Right ventricle myocardium inferior (tissue), 1 donor: ENCODE results near the gene DDIT4. TPM values are rescaled to one million over a fixed set of nuclear protein-coding genes. Genes with fewer than 3 reads are reported as not detected.

Experiments used
- ATAC-seq: fragments of 200-7000 bp; cut with Tn5 transposase; one replicate; pipeline ENCODE4 v1.9.1; 2020; ENCODE audit warnings: mild to moderate bottlenecking, moderate library complexity
- DNase-seq: peaks from one replicate; pipeline ENCODE4 v3.0.0; 2021; ENCODE audit errors: missing footprints
- intact Hi-C: fragments of 100-400 bp; cut with DNase I; formaldehyde crosslinking; loops from one replicate; pipeline ENCODE4 v1.11.0; 2022
- total RNA-seq: library from RNA; stranded (reverse); fragmentation: NEBNext Ultra II Directional; extraction: Animal tissue kit (Norgen Biotek cat#: 25700); gene quantifications from one replicate; pipeline ENCODE4 v1.2.1, GENCODE V29; 2021
- donor health status: DM: no; HTN: yes; CAD: no; lungs with severe emphysema.

DDIT4 gene
- total RNA-seq, 1 donor from 2014 or later = 71.4 TPM

- intact Hi-C loops = no loop called here
- DNase-seq (no peak), ATAC-seq (peak; percentile 47)
These were observed 34.7 kb downstream of the DDIT4 start for GRCh38 chr10:72308320-72308987.

- ATAC-seq (peak; percentile 91), DNase-seq (peak; percentile 75)
- intact Hi-C loops = no loop called here
These were observed 35.8 kb downstream of the DDIT4 start for GRCh38 chr10:72309290-72310240.

GRCh38 chr10:72310241-72310633 is 36.5 kb downstream of the DDIT4 start:
- ATAC-seq (no peak), DNase-seq (no peak)
- intact Hi-C loops = no loop called here

- DNase-seq (no peak), ATAC-seq (peak; percentile 37)
- intact Hi-C loops = no loop called here
These were observed 36.9 kb downstream of the DDIT4 start for GRCh38 chr10:72310636-72311035.

GRCh38 chr10:72311667-72312066 is 37.9 kb downstream of the DDIT4 start:
- DNase-seq (no peak), ATAC-seq (no peak)
- intact Hi-C loops = no loop called here

GRCh38 chr10:72312865-72313391 is 39.2 kb downstream of the DDIT4 start:
- intact Hi-C loops = no loop called here
- DNase-seq = no peak
- no peak for ATAC-seq

- intact Hi-C loops = no loop called here
These were observed 40.5 kb downstream of the DDIT4 start for GRCh38 chr10:72314263-72314662.

GRCh38 chr10:72315054-72315453 is 41.3 kb downstream of the DDIT4 start:
- intact Hi-C loops = loop anchor here (5.0 kb wide), 1 partner anchor 38 kb away; no protein-coding TSS in a partner anchor
- ATAC-seq (no peak), DNase-seq (no peak)

More at GRCh38 chr10:72314263-72314662, 40.5 kb downstream of the DDIT4 start:
- ATAC-seq (no peak), DNase-seq (no peak)

- intact Hi-C loops = loop anchor here (5.0 kb wide), 1 partner anchor 38 kb away; no protein-coding TSS in a partner anchor
- ATAC-seq (peak; percentile 58), DNase-seq (peak; percentile 80)
These were observed 42.1 kb downstream of the DDIT4 start for GRCh38 chr10:72315611-72316385.

GRCh38 chr10:72316386-72316700 is 42.6 kb downstream of the DDIT4 start:
- no peak for ATAC-seq
- intact Hi-C loops = loop anchor here (5.0 kb wide), 1 partner anchor 39 kb away; no protein-coding TSS in a partner anchor
- no peak for DNase-seq

GRCh38 chr10:72316748-72317435 is 43.2 kb downstream of the DDIT4 start:
- intact Hi-C loops = loop anchor here (5.0 kb wide), 1 partner anchor 40 kb away; no protein-coding TSS in a partner anchor
- ATAC-seq (no peak), DNase-seq (peak; percentile 89)

GRCh38 chr10:72318418-72319262 is 44.9 kb downstream of the DDIT4 start:
- DNase-seq (no peak), ATAC-seq (no peak)
- intact Hi-C loops = loop anchor here (2.0 to 5.0 kb wide), 3 partner anchors 20 to 70 kb away; no protein-coding TSS in a partner anchor

GRCh38 chr10:72319416-72320254 is 45.9 kb downstream of the DDIT4 start:
- ATAC-seq (peak; percentile 87), DNase-seq (peak; percentile 98)
- intact Hi-C loops = loop anchor here (2.0 to 5.0 kb wide), 3 partner anchors 21 to 71 kb away; no protein-coding TSS in a partner anchor

GRCh38 chr10:72320676-72321247 is 47.0 kb downstream of the DDIT4 start:
- intact Hi-C loops = no loop called here
- peak; percentile 76 for ATAC-seq

GRCh38 chr10:72321248-72322029 is 47.7 kb downstream of the DDIT4 start:
- DNase-seq (no peak), ATAC-seq (no peak)
- intact Hi-C loops = no loop called here

More at GRCh38 chr10:72320676-72321247, 47.0 kb downstream of the DDIT4 start:
- DNase-seq = peak; percentile 81

- DNase-seq = no peak
- intact Hi-C loops = no loop called here
- no peak for ATAC-seq
These were observed 48.2 kb downstream of the DDIT4 start for GRCh38 chr10:72322030-72322279.
